ENCODE measurements around the gene ERMN.
"Not testable (repeated sequence)": the region's sequence is repeated elsewhere in the genome, so short reads cannot be mapped to it uniquely, and the experiment has no call there.

ERMN gene

DNA sequence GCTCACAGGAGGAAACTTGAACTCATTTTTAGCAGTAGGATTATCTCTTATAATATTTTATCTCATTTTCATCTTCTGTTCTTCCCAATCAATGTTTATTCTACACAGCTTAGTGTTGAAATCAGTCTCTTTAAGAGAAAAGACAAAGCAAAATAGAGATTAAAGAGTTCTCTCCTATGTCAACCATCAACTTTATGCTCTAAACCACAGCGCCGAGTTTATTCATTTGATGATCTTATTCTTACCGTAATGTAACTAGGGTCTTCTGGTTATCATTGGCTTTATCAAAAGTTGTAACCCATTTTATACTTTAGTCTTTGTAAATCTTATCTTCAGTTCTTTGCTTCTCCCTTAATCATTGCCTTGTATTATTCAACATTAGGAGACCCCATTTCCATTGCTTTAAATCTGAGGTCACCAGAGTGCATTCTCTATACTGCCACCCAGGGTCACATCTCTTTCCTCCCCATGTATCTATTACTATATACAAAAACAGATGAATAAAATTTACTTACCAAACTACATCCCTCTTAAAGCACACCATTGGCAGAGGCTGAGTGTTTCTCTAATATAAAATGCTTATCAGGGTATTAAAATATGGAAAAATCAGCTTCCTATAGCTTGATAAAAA is 22.8 kb upstream of the ERMN start:
- no peaks in the 10 kb centered on the region for H3K9me3 ChIP-seq (replicated peaks; ENCODE audit: low read length)
- peaks cover 3% of the 10 kb centered on the region for H3K4me1 ChIP-seq (ENCODE audit: control insufficient read depth, insufficient read depth, low read length)
- no peaks in the 10 kb centered on the region for H3K27me3 ChIP-seq (ENCODE audit: control insufficient read depth, insufficient read depth, low read length)
- H3K4me2 ChIP-seq (ENCODE audit: low read length), result no peak overlapping the region
- H3K9ac ChIP-seq (ENCODE audit: low read depth, low read length), result no peak overlapping the region
- H3K4me3 ChIP-seq (ENCODE audit: low read length), result no peak overlapping the region
- no peaks in the 10 kb centered on the region for H3K36me3 ChIP-seq (ENCODE audit: insufficient read depth, low read length)

DNA sequence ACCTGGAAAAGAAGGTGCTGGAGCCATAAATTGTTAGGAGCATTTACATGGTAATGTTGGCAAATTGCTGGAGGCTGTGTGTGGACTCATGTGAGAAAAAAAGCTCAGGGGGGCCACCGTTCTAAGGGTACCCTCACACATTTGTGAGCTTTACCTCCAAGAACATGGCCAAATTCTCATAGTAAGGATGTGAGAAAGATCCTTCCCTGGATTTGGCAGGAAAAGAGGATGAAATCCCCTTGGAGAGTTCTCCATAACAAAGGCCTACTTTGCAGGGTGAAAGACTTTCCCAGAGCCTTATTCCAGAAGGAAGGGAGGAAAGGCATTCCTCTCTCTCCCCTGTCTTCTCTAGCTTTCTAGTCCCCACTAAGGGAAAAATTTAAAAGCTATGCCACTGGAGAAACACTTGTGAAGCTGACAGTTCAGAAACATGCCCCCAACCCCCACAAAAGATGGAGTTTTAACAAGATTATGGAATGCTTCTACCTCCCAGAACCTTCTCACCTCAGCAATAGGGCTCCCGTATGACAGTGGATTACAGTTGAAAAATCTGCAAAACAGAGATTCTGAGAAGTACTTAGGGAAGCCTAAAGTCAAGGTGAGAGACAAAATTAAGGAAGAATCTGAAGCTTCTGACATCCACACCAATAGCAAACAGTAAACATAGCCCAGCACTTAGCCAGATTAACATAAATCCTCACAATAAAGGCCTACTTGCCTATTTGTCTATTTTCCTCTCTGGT is 20.2 kb upstream of the ERMN start:
- Histone ChIP-seq H3K4me2 (ENCODE audit: low read length) (no peak overlapping the region), H3K9me3 (replicated peaks; ENCODE audit: low read length) (no peaks in the 10 kb centered on the region), H3K27me3 (ENCODE audit: control insufficient read depth, insufficient read depth, low read length) (no peaks in the 10 kb centered on the region), H3K9ac (ENCODE audit: low read depth, low read length) (no peak overlapping the region), H3K4me3 (ENCODE audit: low read length) (no peak overlapping the region), H3K36me3 (ENCODE audit: insufficient read depth, low read length) (no peaks in the 10 kb centered on the region), H3K4me1 (ENCODE audit: control insufficient read depth, insufficient read depth, low read length) (peaks cover 3% of the 10 kb centered on the region)

GRCh38 chr2:157341381-157341780 is 15.8 kb upstream of the ERMN start:
- not testable (repeated sequence) for H3K36me3 ChIP-seq (ENCODE audit: insufficient read depth, low read length); H3K4me3 ChIP-seq (ENCODE audit: low read length); H3K4me2 ChIP-seq (ENCODE audit: low read length); H3K9ac ChIP-seq (ENCODE audit: low read depth, low read length); H3K27me3 ChIP-seq (ENCODE audit: control insufficient read depth, insufficient read depth, low read length); H3K4me1 ChIP-seq (ENCODE audit: control insufficient read depth, insufficient read depth, low read length); H3K9me3 ChIP-seq (replicated peaks; ENCODE audit: low read length)

DNA sequence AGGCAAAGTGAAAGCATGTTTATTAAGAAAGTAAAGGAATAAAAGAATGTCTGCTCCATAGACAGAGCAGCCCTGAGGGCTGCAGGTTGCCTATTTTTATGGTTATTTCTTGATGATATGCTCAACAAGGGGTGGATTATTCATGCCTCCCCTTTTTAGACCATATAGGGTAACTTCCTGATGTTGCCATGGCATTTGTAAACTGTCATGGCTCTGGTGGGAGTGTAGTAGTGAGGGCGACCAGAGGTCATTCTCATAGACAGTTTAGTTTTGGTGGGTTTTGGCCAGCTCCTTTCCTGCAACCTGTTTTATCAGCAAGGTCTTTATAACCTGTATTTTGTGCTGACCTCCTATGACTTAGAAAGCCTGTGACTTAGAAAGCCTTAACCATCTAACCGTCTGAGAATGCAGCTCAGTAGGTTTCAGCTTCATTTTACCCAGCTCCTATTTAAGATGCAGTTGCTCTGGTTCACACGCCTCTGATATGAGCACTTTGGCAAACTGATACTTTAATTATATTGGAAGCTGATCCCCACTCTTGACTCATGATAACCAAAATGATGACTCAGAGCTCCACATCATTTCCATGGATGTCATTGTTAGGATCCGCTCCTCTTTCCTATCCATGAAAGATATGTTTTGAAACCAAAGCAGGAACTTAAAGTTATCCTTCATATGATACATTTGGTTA is 14.5 kb upstream of the ERMN start:
- Histone ChIP-seq H3K9me3 (replicated peaks; ENCODE audit: low read length) (no peaks in the 10 kb centered on the region), H3K4me2 (ENCODE audit: low read length) (no peak overlapping the region)

GRCh38 chr2:157337978-157338377 is 12.4 kb upstream of the ERMN start:
- Histone ChIP-seq H3K4me3 (ENCODE audit: low read length) (no peak overlapping the region), H3K9ac (ENCODE audit: low read depth, low read length) (no peak overlapping the region)

More for the DNA sequence above, 14.5 kb upstream of the ERMN start:
- no peaks in the 10 kb centered on the region for H3K27me3 ChIP-seq (ENCODE audit: control insufficient read depth, insufficient read depth, low read length)
- H3K9ac ChIP-seq (ENCODE audit: low read depth, low read length), result no peak overlapping the region
- H3K4me1 ChIP-seq (ENCODE audit: control insufficient read depth, insufficient read depth, low read length), result no peaks in the 10 kb centered on the region
- no peaks in the 10 kb centered on the region for H3K36me3 ChIP-seq (ENCODE audit: insufficient read depth, low read length)
- no peak overlapping the region for H3K4me3 ChIP-seq (ENCODE audit: low read length)

DNA sequence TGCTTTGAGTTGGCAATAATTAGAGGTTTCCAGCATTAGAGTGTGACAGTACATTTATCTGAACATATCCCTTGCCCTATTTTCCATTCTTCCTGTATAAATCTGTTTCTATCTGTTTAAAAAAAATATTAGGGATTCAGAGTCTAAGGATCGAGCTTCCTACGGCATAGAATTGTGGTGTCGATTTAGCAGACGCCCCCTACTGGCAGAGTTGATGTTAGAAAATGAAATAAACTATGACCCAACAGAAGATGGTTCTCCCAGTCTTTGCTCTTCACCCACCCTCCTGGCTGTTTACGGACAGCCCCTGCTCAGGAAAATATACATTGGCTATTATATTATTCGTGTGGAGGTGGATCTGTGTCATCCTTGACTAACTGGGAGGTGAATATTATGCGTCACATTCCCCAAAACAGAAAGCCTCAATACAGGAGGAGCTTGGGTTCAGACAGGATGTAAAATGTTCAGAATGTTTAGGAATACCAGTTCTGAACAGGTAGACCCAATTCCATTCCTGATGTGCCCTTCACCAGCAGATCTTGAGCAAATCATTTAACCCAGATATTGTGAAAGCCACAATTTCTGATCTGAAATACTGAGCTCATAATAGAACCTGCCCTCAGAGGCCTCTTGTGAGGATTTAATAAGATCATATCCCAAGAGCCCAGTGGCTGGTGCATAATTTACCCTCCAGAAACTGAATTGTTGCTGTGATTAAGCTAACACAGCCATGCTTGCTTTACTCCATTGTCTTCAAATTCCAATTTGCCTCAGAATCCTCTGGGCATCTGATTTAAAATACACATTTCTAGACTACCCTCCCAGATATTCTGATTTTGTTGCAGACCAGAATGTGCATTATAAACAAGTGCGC is 10.8 kb upstream of the ERMN start:
- H3K9ac ChIP-seq (ENCODE audit: low read depth, low read length), result no peak overlapping the region
- H3K27me3 ChIP-seq (ENCODE audit: control insufficient read depth, insufficient read depth, low read length), result peaks cover 8% of the 10 kb centered on the region
- no peak overlapping the region for H3K4me2 ChIP-seq (ENCODE audit: low read length)
- H3K4me3 ChIP-seq (ENCODE audit: low read length), result no peak overlapping the region
- H3K4me1 ChIP-seq (ENCODE audit: control insufficient read depth, insufficient read depth, low read length), result no peaks in the 10 kb centered on the region
- H3K9me3 ChIP-seq (replicated peaks; ENCODE audit: low read length), result no peaks in the 10 kb centered on the region
- no peaks in the 10 kb centered on the region for H3K36me3 ChIP-seq (ENCODE audit: insufficient read depth, low read length)

More at GRCh38 chr2:157337978-157338377, 12.4 kb upstream of the ERMN start:
- peaks cover 3% of the 10 kb centered on the region for H3K27me3 ChIP-seq (ENCODE audit: control insufficient read depth, insufficient read depth, low read length)
- no peaks in the 10 kb centered on the region for H3K9me3 ChIP-seq (replicated peaks; ENCODE audit: low read length)
- H3K4me1 ChIP-seq (ENCODE audit: control insufficient read depth, insufficient read depth, low read length), result no peaks in the 10 kb centered on the region
- H3K36me3 ChIP-seq (ENCODE audit: insufficient read depth, low read length), result no peaks in the 10 kb centered on the region
- no peak overlapping the region for H3K4me2 ChIP-seq (ENCODE audit: low read length)

DNA sequence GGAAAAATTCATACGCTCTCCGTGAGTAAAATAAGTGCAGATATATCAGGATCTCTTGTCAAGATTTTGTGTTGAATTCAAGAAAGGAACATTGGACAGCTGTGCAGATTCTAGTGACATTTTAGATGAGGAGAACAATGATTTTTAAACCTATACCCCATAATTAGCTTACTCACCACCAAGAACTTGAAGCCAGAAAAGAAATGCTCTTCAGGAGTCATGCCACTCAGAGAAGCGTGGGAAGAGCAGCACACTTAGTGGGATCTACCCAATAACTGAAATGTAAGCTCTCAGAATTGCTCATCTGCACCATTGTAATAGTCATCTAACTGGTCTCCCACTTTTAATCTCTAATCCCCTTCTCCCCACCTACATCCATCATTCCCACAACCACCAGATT is 9.2 kb upstream of the ERMN start:
- Histone ChIP-seq H3K9ac (ENCODE audit: low read depth, low read length) (no peak overlapping the region), H3K4me1 (ENCODE audit: control insufficient read depth, insufficient read depth, low read length) (no peaks in the 10 kb centered on the region), H3K27me3 (ENCODE audit: control insufficient read depth, insufficient read depth, low read length) (peaks cover 8% of the 10 kb centered on the region), H3K36me3 (ENCODE audit: insufficient read depth, low read length) (no peaks in the 10 kb centered on the region), H3K4me3 (ENCODE audit: low read length) (no peak overlapping the region), H3K4me2 (ENCODE audit: low read length) (no peak overlapping the region), H3K9me3 (replicated peaks; ENCODE audit: low read length) (no peaks in the 10 kb centered on the region)

DNA sequence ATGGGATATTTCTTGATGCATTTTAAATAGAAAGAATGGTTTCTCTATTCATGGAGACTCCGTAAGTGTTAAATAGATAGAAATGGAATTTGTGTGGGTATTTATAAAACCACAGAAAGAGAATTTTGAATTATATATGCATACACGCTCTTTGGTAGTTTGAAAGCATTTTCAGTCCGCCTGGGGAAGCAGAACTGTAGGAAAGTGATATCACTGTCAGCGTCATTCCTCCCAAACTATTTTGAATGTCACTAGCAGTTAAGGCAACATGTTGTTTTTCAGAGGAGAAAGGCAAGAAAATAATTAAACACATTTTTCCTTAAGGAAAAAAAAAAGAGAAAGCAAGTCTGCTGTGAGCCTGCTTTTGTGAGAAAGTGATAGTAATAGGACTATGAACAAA is 8.7 kb upstream of the ERMN start:
- no peak overlapping the region for H3K4me3 ChIP-seq (ENCODE audit: low read length)
- H3K27me3 ChIP-seq (ENCODE audit: control insufficient read depth, insufficient read depth, low read length), result peaks cover 8% of the 10 kb centered on the region
- no peak overlapping the region for H3K4me2 ChIP-seq (ENCODE audit: low read length)
- no peaks in the 10 kb centered on the region for H3K36me3 ChIP-seq (ENCODE audit: insufficient read depth, low read length)
- no peaks in the 10 kb centered on the region for H3K9me3 ChIP-seq (replicated peaks; ENCODE audit: low read length)
- peaks cover 3% of the 10 kb centered on the region for H3K4me1 ChIP-seq (ENCODE audit: control insufficient read depth, insufficient read depth, low read length)
- H3K9ac ChIP-seq (ENCODE audit: low read depth, low read length), result no peak overlapping the region

DNA sequence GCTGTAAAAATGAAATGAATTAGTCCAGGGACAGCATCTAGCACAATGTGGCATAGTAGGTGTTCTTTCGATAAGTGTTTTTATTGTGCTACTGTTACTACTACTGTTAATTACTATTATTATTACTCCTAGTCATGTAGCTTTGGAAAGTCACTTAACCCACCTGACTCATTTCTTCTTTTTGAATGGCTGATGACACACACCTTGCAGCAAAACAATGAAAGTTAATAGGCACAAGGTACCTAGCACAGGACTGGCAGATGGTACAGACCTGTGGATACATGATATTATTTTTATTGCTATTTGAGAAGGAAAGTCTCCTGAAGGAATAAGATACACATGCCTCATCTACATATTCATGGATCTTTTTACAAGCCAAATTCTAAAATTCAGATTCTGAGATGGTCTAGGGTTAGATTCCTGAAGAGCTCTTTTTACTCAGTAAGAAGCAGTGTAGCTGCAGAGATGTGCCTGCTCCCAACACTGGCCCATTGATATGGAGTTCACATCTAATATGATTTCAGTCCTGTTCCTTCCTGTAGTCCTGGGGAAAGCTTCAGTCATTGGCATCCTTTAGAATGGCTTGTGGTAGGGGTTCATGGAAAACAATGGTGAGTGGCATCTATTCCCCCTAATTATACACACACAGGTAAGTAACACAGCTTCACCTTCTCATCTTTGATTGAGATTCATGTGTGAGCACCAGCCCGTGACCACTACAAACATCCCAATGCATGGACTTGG is 7.9 kb upstream of the ERMN start:
- Histone ChIP-seq H3K9me3 (replicated peaks; ENCODE audit: low read length) (no peaks in the 10 kb centered on the region), H3K9ac (ENCODE audit: low read depth, low read length) (no peak overlapping the region), H3K4me2 (ENCODE audit: low read length) (no peak overlapping the region), H3K27me3 (ENCODE audit: control insufficient read depth, insufficient read depth, low read length) (peaks cover 8% of the 10 kb centered on the region), H3K4me3 (ENCODE audit: low read length) (no peak overlapping the region), H3K4me1 (ENCODE audit: control insufficient read depth, insufficient read depth, low read length) (peaks cover 5% of the 10 kb centered on the region), H3K36me3 (ENCODE audit: insufficient read depth, low read length) (no peaks in the 10 kb centered on the region)

DNA sequence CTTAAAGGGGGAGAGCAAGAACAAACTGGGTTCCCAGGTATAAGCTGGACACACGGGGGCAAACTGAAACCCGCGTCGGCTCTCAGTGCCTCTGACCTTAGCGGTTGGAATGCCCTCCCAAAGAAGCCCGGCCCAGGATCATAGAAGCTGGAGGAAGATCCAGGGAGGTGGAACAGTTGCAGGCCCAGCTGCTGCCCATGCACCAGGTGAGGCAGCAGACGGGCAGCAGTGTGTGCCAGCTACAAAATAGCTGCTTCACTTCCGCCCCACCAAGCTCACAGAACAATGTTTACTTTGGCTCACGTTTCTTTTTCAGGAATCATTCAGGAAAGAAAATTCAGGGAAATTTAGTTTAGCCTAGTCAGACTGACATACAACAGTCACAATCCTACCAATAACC is 3.9 kb upstream of the ERMN start:
- Histone ChIP-seq H3K4me2 (ENCODE audit: low read length) (no peak overlapping the region), H3K4me3 (ENCODE audit: low read length) (no peak overlapping the region), H3K9ac (ENCODE audit: low read depth, low read length) (no peak overlapping the region), H3K4me1 (ENCODE audit: control insufficient read depth, insufficient read depth, low read length) (peaks cover 12% of the 10 kb centered on the region), H3K27me3 (ENCODE audit: control insufficient read depth, insufficient read depth, low read length) (peaks cover 8% of the 10 kb centered on the region), H3K36me3 (ENCODE audit: insufficient read depth, low read length) (no peaks in the 10 kb centered on the region), H3K9me3 (replicated peaks; ENCODE audit: low read length) (no peaks in the 10 kb centered on the region)

All from skeletal muscle satellite cell (primary cell).